ELF-1 (cell line): ENCODE data around the gene PSME3.
"Not testable (repeated sequence)": the region's sequence is repeated elsewhere in the genome, so short reads cannot be mapped to it uniquely, and the experiment has no call there.

Experiments used
- DNase-seq: peaks from one replicate; pipeline ENCODE4 v3.0.0-alpha.2; 2016; ENCODE audit warnings: low read depth, low spot score

Gene PSME3

DNA sequence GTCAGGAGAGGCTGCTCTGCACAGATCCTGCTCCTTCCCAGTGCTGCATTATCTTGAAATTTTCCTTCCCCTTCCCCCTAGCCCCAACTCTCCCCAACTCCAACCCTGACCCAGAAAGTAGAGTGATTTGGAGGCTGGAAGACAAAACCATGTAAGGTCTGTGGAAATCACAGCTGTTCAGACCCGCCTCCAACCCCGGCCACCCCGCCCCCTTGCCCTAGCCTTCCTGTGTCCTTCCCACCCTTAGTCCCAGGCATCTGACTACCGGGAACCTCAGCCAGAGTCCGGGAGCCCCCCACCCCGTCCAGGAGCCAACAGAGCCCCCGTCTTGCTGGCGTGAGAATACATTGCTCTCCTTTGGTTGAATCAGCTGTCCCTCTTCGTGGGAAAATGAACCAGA is 17.8 kb downstream of the PSME3 start, which contains the start of gene AOC3:
Gene AOC3, plus strand, starts transcription at position 246 of the 400 bp plus-strand sequence. Its CDS starts 145 bp downstream, at position 391.
- DNase-seq: no peak

DNA sequence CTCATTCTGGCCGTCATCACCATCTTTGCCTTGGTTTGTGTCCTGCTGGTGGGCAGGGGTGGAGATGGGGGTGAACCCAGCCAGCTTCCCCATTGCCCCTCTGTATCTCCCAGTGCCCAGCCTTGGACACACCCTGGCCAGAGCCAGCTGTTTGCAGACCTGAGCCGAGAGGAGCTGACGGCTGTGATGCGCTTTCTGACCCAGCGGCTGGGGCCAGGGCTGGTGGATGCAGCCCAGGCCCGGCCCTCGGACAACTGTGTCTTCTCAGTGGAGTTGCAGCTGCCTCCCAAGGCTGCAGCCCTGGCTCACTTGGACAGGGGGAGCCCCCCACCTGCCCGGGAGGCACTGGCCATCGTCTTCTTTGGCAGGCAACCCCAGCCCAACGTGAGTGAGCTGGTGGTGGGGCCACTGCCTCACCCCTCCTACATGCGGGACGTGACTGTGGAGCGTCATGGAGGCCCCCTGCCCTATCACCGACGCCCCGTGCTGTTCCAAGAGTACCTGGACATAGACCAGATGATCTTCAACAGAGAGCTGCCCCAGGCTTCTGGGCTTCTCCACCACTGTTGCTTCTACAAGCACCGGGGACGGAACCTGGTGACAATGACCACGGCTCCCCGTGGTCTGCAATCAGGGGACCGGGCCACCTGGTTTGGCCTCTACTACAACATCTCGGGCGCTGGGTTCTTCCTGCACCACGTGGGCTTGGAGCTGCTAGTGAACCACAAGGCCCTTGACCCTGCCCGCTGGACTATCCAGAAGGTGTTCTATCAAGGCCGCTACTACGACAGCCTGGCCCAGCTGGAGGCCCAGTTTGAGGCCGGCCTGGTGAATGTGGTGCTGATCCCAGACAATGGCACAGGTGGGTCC is 18.4 kb downstream of the PSME3 start:
- not testable (repeated sequence) for DNase-seq

DNA sequence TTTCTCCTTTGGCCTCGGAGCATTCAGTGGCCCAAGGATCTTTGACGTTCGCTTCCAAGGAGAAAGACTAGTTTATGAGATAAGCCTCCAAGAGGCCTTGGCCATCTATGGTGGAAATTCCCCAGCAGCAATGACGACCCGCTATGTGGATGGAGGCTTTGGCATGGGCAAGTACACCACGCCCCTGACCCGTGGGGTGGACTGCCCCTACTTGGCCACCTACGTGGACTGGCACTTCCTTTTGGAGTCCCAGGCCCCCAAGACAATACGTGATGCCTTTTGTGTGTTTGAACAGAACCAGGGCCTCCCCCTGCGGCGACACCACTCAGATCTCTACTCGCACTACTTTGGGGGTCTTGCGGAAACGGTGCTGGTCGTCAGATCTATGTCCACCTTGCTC is 19.2 kb downstream of the PSME3 start:
- no peak for DNase-seq

DNA sequence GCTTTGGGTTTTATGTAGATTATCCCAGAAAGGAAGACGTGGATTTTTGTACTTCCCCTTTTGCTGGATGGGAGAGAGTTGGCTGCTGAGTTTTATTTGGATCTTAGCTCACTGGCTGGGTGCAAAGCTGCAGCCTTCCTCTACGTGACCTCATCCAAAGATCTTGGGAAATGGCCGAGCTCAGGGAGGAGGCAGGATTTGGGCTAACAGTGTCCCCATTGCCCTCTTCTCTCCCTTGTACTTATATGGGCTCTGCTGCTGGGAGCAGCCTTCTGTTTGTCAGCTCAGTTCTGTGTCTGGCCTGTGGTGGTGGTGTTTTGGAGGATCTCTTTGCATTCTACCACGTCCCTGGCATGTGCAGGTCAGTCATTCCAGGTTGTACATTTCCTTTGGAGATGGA is 19.8 kb downstream of the PSME3 start:
- no peak for DNase-seq

DNA sequence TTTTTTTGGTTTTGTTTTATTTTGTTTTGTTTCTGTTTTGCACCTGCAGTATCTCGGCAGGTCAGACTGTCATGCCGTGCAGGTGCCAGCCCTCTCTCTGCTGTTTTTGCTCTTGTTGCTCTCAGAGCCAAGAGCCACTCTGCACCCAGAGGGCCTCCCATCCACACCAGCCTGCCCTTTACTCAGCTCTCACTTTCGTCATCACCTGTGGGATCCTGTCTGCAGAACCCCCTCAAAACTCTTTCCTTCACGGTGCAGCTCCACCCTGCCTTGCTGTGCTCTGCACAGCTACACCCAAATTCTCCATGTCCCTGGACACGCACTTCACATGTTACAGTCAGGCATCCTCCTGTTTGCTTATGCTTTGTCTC is 20.4 kb downstream of the PSME3 start:
- DNase-seq: no peak

DNA sequence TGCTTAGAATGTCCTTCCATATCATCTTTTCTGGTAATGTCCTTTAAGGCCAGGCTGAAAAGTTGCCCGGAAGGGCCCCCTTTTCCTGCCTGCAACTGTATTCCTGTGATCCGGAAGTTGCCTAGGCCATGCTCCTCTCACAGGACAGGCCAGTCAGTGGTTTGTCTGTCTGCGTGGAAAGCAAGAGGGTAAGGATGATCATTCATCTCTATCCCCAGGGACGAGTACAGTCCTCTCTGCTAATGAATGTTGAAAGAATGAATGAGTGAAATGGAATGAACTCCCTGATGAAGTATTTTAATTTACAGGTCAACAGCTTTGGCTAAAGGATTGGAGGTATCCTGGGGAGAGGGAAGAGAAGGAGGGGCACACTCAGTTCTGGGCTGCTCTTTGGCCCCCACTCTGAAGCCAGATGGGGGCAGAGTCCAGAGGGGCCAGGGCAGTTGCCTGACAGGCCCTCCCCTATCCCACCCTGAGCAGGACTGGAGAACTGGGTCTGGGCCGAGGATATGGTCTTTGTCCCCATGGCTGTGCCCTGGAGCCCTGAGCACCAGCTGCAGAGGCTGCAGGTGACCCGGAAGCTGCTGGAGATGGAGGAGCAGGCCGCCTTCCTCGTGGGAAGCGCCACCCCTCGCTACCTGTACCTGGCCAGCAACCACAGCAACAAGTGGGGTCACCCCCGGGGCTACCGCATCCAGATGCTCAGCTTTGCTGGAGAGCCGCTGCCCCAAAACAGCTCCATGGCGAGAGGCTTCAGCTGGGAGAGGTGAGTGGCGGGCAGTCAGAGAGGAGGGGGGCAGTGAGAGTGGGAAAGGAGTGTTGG is 21.0 kb downstream of the PSME3 start:
- DNase-seq: no peak

DNA sequence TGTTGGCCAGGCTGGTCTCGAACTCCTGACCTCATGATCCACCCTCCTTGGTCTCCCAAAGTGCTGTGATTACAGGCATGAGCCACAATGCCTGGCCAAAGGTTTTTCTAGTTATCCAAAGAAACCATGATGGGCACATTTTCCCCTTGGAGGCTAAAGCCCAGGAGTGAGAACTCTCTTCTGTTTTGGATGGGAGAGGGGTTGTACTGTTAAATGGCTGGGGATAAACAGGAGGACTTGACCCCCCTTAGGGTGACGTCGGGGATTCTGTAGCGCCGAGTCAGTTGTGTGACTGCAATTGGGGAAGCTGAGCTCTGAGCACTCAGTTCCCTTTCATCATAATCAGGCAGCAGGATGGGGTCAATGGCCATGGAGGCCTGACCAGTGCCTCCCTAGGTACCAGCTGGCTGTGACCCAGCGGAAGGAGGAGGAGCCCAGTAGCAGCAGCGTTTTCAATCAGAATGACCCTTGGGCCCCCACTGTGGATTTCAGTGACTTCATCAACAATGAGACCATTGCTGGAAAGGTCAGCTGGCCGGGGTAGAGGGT is 21.9 kb downstream of the PSME3 start:
- no peak for DNase-seq

DNA sequence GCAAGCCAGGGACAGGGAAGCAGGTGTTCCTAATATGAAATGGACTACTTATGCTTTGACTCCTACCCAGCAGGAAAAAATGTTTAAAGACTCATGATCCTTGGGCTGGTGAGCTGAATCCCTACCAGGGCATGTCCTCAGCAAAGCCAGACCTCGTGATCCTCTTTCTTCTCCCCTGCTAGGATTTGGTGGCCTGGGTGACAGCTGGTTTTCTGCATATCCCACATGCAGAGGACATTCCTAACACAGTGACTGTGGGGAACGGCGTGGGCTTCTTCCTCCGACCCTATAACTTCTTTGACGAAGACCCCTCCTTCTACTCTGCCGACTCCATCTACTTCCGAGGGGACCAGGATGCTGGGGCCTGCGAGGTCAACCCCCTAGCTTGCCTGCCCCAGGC is 22.9 kb downstream of the PSME3 start:
- not testable (repeated sequence) for DNase-seq

DNA sequence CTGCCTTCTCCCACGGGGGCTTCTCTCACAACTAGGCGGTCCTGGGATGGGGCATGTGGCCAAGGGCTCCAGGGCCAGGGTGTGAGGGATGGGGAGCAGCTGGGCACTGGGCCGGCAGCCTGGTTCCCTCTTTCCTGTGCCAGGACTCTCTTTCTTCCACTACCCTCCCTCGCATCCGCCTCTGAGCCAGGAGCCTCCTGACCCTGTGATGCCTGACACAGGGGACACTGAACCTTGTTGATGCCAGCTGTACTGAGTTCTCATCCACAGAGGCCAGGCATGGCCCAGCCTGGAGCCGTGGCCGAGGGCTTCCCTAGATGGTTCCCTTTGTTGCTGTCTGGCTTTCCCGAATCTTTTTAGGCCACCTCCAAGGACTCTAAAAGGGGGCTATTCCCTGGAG is 23.3 kb downstream of the PSME3 start:
- DNase-seq: not testable (repeated sequence)

DNA sequence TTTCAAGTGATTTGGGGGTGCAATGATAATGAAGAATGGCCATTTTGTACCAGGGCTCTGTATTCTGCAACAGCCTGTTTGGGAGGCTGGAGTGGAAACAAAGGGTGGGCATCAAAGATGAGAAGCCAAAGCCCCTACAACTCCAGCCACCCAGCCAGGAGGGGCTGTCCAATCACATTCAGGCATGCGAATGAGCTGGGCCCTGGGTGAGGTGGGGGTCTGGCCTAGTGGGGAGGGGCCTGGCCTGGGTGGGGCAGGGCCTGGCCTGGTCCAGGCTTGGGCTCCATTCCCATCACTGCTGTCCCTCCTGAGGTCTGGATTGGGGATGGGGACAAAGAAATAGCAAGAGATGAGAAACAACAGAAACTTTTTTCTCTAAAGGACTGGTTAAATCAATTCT is 24.2 kb downstream of the PSME3 start:
- DNase-seq: no peak

DNA sequence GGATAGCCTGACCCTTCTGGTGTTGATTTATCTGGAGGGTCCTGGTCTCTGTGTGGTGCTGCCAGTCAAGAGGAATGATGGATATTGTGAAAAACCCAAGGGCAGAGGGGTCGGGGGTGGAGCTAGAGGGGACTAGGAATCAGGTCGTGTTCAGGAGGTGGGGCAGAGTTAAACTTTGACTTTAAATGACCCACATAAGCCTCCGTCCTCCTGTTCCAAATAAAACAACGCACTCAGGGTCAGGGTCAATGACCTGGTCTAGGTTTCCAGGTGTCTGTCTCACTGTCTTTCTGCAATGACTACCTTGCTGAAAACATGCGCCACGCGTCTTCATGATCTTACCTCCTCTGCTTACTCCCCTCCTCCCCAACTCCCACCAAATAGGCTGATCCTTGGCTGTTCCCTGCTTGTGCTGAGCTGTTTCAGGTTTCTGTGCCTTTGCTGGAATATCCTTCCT is 32.5 kb downstream of the PSME3 start:
- DNase-seq: no peak

DNA sequence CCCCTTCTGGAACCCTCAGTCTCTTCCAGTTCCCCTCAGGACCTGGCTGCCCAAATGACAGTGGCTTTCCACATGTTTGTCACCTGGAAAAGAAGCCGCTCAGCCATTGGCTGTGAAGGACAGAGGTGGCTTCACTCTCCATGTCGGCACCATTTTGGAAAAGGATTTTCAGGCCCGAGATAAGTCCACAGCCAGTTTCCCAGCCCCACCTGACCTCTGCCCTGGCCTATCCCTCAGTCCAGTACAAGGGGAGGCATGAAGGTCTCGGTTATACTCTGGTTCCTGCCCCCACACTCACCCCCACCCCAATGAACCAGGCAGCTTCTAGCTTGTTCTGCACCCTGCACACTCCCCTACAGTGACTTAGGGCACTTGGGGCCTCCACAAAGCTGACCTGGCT is 33.0 kb downstream of the PSME3 start:
- DNase-seq: no peak

DNA sequence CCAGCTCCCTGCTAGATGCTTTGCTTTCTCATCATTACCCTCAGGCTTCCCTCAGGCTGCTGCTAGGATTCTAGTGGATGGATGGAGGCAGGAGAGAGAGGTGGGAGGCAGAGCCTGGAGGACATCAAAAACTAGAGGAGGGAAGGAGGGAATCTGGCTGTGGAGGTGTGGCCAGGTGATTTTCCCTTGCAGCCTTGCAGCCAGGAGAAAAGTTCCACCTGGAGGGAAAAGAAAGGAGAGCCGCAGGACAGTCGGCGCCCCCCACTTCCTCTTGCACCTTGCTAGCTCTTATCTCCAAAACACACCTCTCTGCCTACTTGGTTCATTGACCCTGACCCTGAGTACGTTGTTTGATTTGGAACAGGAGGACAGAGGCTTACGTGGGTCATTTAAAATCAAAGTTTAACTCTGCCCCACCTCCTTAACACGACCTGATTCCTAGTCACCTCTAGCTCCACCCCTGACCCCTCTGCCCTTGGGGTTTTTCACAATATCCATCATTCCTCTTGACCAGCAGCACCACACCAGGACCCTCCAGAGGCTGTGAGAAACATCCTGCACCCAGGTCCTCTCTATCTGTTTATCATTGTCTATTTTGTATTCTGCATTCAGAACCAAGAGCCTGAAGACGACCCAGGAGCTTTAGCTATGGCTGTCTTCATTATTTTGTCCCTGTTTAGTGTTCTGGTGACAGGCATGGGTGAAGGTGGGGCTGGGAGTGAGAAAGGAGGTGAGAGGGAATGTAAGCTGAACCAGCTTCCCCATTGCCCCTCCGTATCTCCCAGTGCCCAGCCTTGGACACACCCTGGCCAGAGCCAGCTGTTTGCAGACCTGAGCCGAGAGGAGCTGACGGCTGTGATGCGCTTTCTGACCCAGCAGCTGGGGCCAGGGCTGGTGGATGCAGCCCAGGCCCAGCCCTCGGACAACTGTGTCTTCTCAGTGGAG is 33.7 kb downstream of the PSME3 start:
- DNase-seq: no peak

DNA sequence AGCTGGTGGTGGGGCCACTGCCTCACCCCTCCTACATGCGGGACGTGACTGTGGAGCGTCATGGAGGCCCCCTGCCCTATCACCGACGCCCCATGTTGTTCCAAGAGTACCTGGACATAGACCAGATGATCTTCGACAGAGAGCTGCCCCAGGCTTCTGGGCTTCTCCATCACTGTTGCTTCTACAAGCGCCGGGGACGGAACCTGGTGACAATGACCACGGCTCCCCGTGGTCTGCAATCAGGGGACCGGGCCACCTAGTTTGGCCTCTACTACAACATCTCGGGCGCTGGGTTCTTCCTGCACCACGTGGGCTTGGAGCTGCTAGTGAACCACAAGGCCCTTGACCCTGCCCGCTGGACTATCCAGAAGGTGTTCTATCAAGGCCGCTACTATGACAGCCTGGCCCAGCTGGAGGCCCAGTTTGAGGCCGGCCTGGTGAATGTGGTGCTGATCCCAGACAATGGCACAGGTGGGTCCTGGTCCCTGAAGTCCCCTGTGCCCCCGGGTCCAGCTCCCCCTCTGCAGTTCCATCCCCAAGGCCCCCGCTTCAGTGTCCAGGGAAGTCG is 34.6 kb downstream of the PSME3 start:
- DNase-seq: not testable (repeated sequence)

DNA sequence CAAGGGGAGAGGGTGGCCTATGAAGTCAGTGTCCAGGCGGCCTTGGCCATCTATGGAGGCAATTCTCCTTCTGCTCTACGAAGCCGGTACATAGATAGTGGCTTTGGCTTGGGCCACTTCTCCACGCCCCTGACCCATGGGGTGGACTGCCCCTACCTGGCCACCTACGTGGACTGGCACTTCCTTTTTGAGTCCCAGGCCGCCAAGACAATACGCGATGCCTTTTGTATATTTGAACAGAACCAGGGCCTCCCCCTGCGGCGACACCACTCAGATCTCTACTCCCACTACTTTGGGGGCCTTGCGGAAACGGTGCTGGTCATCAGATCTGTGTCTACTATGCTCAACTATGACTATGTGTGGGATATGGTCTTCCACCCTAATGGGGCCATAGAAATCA is 35.1 kb downstream of the PSME3 start:
- no peak for DNase-seq

DNA sequence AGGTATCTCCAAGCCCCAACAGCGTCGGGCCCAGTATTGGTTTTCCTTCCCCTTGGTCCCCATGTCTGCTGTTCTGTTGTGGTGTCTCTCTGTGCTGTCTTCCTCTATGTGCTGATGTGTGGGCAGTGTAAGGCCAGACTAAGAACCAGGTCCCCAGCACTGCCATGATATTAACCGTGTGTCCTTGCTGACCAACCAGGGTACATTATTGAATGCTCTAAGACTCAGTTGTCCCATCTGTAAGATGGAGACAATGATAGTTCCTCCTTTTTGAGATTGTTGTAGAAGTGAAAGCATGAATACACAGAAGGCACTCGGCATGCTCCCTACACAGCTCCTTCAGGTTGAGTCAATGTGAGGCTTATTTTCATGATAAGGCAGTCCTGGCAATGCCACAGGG is 38.5 kb downstream of the PSME3 start:
- DNase-seq: no peak

DNA sequence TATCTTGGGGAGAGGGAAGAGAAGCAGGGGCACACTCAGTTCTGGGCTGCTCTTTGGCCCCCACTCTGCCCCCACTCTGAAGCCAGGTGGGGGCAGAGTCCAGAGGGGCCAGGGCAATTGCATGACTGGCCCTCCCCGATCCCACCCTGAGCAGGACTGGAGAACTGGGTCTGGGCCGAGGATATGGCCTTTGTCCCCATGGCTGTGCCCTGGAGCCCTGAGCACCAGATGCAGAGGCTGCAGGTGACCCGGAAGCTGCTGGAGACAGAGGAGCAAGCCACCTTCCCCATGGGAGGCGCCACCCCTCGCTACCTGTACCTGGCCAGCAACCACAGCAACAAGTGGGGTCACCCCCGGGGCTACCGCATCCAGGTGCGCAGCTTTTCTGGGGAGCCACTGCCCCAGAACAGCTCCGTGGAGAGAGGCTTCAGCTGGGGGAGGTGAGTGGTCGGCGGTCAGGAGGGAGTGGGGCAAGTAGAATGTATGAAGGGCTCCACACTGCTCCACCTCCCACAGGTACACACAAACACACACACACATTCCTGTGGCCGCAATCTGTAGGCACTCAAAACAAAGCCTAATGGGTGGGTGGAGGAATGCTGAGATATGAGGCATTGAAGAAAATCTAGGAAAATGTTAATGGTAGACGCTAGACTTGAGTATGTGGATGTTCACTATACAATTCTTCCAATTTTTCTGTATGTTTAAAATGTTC is 39.2 kb downstream of the PSME3 start:
- DNase-seq: no peak

DNA sequence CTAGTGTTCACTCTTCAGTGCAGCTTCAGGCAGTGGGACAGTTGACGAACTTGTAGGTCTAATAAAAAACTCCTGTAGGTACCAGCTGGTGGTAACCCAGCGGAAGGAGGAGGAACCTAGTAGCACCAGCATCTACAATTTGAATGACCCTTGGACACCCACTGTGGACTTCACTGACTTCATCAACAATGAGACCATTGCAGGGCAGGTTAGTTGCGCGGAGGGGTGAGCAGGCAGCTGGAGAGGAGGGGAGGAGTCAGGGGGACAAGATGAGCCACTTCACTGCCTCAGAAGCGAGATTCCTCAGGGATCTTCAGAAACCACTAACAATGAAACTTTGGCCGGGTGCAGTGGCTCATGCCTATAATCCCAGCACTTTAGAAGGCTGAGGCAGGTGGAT is 40.1 kb downstream of the PSME3 start:
- no peak for DNase-seq

DNA sequence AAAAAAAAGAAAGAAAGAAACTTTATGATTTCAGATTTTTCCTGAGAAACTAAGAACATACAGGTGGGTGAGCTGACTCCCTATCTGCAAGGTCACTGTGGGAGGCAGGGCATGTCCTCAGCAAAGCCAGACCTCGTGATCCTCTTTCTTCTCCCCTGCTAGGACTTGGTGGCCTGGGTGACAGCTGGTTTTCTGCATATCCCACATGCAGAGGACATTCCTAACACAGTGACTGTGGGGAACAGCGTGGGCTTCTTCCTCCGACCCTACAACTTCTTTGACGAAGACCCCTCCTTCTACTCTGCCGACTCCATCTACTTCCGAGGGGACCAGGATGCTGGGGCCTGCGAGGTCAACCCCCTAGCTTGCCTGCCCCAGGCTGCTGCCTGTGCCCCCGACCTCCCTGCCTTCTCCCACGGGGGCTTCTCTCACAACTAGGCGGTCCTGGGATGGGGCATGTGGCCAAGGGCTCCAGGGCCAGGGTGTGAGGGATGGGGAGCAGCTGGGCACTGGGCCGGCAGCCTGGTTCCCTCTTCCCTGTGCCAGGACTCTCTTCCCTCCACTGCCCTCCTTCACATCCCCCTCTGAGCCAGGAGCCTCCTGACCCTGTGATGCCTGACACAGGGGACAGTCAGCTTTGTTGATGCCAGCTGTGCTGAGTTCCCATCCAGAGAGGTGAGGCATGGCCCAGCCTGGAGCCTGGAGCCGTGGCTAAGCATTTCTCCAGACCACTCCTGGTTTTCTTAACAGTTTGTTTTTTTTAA is 40.9 kb downstream of the PSME3 start:
- DNase-seq: not testable (repeated sequence)
